ENCODE results near the gene RASSF1. TPM values are rescaled to one million over a fixed set of nuclear protein-coding genes. Genes with fewer than 3 reads are reported as not detected.
A peak's percentile ranks its signal among the peaks of the same experiment; 100 is the strongest.

RASSF1 gene
- total RNA-seq, 1 donor from 2014 or later, result 26.5 TPM

DNA sequence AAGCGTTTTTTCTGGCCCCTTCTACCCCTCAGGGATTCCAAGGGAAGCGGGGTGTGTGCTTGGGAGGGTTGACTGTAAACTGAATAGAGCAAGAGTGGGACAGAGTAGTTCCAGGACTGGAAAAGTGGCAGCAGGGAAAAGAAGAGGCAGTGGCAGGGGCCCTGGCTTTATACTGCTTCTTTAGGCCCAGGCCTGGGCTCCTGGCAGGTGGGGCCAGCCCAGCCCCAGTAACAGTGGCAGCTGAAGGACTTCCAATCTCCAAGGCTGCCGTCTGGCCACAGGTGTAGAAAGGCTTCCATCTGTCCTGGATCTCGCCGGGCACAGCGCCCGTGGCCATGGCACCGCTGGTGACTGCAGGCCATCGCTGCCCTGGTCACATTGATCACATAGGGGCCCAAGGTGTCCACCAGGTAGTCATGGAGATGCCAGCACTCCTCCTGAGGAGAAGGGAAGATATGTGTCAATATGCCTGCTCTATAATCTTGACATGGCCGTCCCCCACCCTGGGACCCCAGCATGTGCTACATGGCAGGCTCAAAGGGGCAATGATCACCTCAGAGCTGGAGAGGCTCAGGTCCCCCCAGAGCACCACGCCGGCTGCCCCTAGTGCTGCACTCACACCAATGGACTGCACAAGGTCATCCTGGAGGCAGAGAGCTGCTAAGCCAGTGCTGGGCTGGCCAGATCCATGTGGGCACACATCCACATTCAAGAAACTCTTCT lies 47.4 kb downstream of the RASSF1 start:
- Mint-ChIP-seq H3K27me3 (ENCODE audit: low read depth, unreplicated experiment) (no peaks in the 10 kb centered on the region), H3K4me1 (ENCODE audit: low read depth, unreplicated experiment) (peaks cover 11% of the 10 kb centered on the region), H3K9me3 (ENCODE audit: unreplicated experiment) (no peaks in the 10 kb centered on the region), H3K4me3 (ENCODE audit: unreplicated experiment) (peak overlapping the region; percentile 80), H3K36me3 (ENCODE audit: low read depth, unreplicated experiment) (no peaks in the 10 kb centered on the region), H3K27ac (ENCODE audit: unreplicated experiment) (peak overlapping the region; percentile 89)
- H3K4me2 ChIP-seq (ENCODE audit: low read length), result peak overlapping the region; percentile 99
- H3K4me1 ChIP-seq (ENCODE audit: insufficient read depth, low read length), result peaks cover 16% of the 10 kb centered on the region
- H2AFZ ChIP-seq (ENCODE audit: low read depth, low read length), result peak overlapping the region; percentile 58
- H3K27ac ChIP-seq (ENCODE audit: low read depth, low read length), result no peak overlapping the region
- peaks cover 39% of the 10 kb centered on the region for H3K79me2 ChIP-seq (ENCODE audit: insufficient read depth, low read length)
- no peak overlapping the region for H3K4me3 ChIP-seq (ENCODE audit: insufficient read depth, low read depth, low read length)
- DNase-seq (ENCODE audit: low read depth) (no peak), FAIRE-seq (no peak)
- no peaks in the 10 kb centered on the region for H3K9me3 ChIP-seq (ENCODE audit: insufficient read depth, low read depth, low read length)
- H3K36me3 ChIP-seq (ENCODE audit: insufficient read depth, low read length), result peaks cover 12% of the 10 kb centered on the region
- peaks cover 7% of the 10 kb centered on the region for H4K20me1 ChIP-seq (ENCODE audit: insufficient read depth, low read length)
- no peak for TF ChIP-seq EZH2 (IDR thresholded peaks at IDR 0.05; ENCODE audit: insufficient read depth, low read length)
- TF ChIP-seq, protein P1, sequence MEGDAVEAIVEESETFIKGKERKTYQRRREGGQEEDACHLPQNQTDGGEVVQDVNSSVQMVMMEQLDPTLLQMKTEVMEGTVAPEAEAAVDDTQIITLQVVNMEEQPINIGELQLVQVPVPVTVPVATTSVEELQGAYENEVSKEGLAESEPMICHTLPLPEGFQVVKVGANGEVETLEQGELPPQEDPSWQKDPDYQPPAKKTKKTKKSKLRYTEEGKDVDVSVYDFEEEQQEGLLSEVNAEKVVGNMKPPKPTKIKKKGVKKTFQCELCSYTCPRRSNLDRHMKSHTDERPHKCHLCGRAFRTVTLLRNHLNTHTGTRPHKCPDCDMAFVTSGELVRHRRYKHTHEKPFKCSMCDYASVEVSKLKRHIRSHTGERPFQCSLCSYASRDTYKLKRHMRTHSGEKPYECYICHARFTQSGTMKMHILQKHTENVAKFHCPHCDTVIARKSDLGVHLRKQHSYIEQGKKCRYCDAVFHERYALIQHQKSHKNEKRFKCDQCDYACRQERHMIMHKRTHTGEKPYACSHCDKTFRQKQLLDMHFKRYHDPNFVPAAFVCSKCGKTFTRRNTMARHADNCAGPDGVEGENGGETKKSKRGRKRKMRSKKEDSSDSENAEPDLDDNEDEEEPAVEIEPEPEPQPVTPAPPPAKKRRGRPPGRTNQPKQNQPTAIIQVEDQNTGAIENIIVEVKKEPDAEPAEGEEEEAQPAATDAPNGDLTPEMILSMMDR (IDR thresholded peaks at IDR 0.05; ENCODE audit: insufficient read depth, low read depth, low read length), result no peak
- peak overlapping the region; percentile 95 for H3K9ac ChIP-seq (ENCODE audit: low read length)
- no peaks in the 10 kb centered on the region for H3K27me3 ChIP-seq (ENCODE audit: insufficient read depth, low read length)

DNA sequence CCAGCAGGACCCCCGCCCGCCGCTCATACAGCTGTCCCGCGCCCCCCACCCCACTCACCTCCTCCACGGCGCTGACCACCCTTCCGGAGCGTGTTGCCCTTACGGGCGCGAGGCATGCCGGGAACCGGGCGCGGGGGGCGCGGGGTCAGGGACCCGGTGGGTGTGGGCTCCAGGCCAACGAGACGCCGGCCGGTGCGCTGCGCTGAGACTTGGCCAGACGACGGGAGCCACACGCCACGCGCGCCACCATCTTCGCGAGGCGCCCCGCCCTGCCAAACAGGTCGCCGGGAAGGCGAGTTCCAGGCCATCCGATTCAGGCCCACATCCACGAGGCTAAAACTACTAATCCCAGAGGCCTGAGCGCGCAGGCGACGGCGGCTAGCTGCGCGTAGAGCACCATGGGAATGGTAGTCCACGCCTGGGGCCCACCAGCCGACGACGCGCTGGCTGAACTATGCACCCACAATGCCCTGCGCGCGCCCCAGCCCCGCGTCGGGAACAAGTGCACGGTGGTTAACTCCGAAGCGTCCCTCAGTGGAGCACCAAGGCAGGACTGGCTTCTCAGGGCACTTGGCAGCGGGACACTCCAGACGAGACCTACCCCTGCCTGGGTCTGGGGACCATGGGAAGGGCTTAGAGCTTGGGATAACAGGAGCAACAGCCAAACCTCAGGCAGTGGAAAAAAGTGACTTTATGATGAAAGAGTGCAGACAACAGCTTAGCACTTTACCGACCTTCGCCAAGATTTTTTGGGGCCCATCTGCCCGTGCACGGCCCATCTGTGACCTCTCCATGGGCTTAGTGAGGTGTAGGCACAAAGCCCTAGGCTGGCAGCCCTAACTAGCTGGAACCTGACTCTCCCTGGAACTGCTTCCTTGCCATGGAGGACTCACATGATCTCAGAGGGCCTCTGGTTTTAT lies 48.2 kb downstream of the RASSF1 start, which contains the start of gene IFRD2:
Gene IFRD2, minus strand, starts transcription at position 271 of the 920 bp plus-strand sequence. Its CDS starts 155 bp downstream, at position 116.
- Histone ChIP-seq H3K4me2 (ENCODE audit: low read length) (peak within 1 kb of the TSS; percentile 99), H3K27ac (ENCODE audit: low read depth, low read length) (peak within 1 kb of the TSS; percentile 78), H3K4me3 (ENCODE audit: insufficient read depth, low read depth, low read length) (peak within 1 kb of the TSS; percentile 96), H3K27me3 (ENCODE audit: insufficient read depth, low read length) (no peaks in the 10 kb centered on the region), H2AFZ (ENCODE audit: low read depth, low read length) (peak within 1 kb of the TSS; percentile 58), H4K20me1 (ENCODE audit: insufficient read depth, low read length) (peaks cover 7% of the 10 kb centered on the region), H3K79me2 (ENCODE audit: insufficient read depth, low read length) (peaks cover 35% of the 10 kb centered on the region), H3K9ac (ENCODE audit: low read length) (peak within 1 kb of the TSS; percentile 95), H3K4me1 (ENCODE audit: insufficient read depth, low read length) (peaks cover 14% of the 10 kb centered on the region), H3K9me3 (ENCODE audit: insufficient read depth, low read depth, low read length) (no peaks in the 10 kb centered on the region), H3K36me3 (ENCODE audit: insufficient read depth, low read length) (peaks cover 14% of the 10 kb centered on the region)
- FAIRE-seq (peak; percentile 69), DNase-seq (ENCODE audit: low read depth) (peak; percentile 94)
- no peak for TF ChIP-seq EZH2 (IDR thresholded peaks at IDR 0.05; ENCODE audit: insufficient read depth, low read length)
- TF ChIP-seq, protein P1 (IDR thresholded peaks at IDR 0.05; ENCODE audit: insufficient read depth, low read depth, low read length), result no peak
- Mint-ChIP-seq H3K9me3 (ENCODE audit: unreplicated experiment) (no peaks in the 10 kb centered on the region), H3K27me3 (ENCODE audit: low read depth, unreplicated experiment) (no peaks in the 10 kb centered on the region), H3K36me3 (ENCODE audit: low read depth, unreplicated experiment) (no peaks in the 10 kb centered on the region), H3K27ac (ENCODE audit: unreplicated experiment) (peak within 1 kb of the TSS; percentile 90), H3K4me1 (ENCODE audit: low read depth, unreplicated experiment) (peaks cover 7% of the 10 kb centered on the region), H3K4me3 (ENCODE audit: unreplicated experiment) (peak within 1 kb of the TSS; percentile 90)

Measured in astrocyte (in vitro differentiated cells and primary cell).